DND-41 (cell line): ENCODE measurements around the gene LAT.
A peak's percentile ranks its signal among the peaks of the same experiment; 100 is the strongest.
"Not testable (repeated sequence)": the region's sequence is repeated elsewhere in the genome, so short reads cannot be mapped to it uniquely, and the experiment has no call there.

Experiments
- ATAC-seq: fragments of 200-7000 bp; cut with Tn5 transposase; 3 replicates; pipeline ENCODE4 v1.9.1; 2021; ENCODE audit warnings: low read depth; ENCODE audit not compliant: insufficient read depth
- DNase-seq: peaks from one replicate; pipeline ENCODE4 v3.0.0-alpha.2; 2020
- H2AFZ ChIP-seq: 2 replicates; pipeline ENCODE4 v1.6.0; 2012; ENCODE audit warnings: low read depth, low read length
- H3K27ac ChIP-seq: 2 replicates; pipeline ENCODE4 v1.5.1; 2012; ENCODE audit warnings: low read length, inconsistent platforms
- H3K27me3 ChIP-seq: fragments of 200-600 bp; sonication (generic); 2 replicates; pipeline ENCODE4 v1.6.0; 2012; ENCODE audit warnings: low read length, mild to moderate bottlenecking, inconsistent platforms; ENCODE audit not compliant: insufficient read depth, poor library complexity
- H3K36me3 ChIP-seq: 2 replicates; pipeline ENCODE4 v1.5.1; 2012; ENCODE audit warnings: low read length, inconsistent platforms; ENCODE audit not compliant: insufficient read depth
- H3K4me1 ChIP-seq: 2 replicates; pipeline ENCODE4 v1.5.1; 2012; ENCODE audit warnings: mild to moderate bottlenecking, low read length; ENCODE audit not compliant: insufficient read depth
- H3K4me2 ChIP-seq: 2 replicates; pipeline ENCODE4 v1.6.0; 2012; ENCODE audit warnings: mild to moderate bottlenecking, moderate library complexity, low read length, inconsistent platforms; ENCODE audit not compliant: insufficient read depth
- H3K4me3 ChIP-seq, 2 experiments: fragments of 200-600 bp in 1 of 2; shearing (Covaris generic) in 1 of 2; 2 replicates each; pipeline ENCODE4 v1.5.1; 2012 to 2016; ENCODE audit warnings: inconsistent platforms in 2 of 2, low read length in 2 of 2, mild to moderate bottlenecking in 2 of 2, low read depth in 1 of 2, moderate library complexity in 1 of 2
- H3K79me2 ChIP-seq: 2 replicates; pipeline ENCODE4 v1.6.0; 2012; ENCODE audit warnings: low read length, inconsistent platforms; ENCODE audit not compliant: insufficient read depth
- H3K9ac ChIP-seq: 2 replicates; pipeline ENCODE4 v1.6.0; 2012; ENCODE audit warnings: low read depth, mild to moderate bottlenecking, inconsistent platforms, low read length, moderate library complexity
- H3K9me3 ChIP-seq: 2 replicates; pipeline ENCODE4 v1.5.1; 2012; ENCODE audit warnings: low read length, moderate library complexity, mild to moderate bottlenecking, inconsistent platforms; ENCODE audit not compliant: insufficient read depth, severe bottlenecking
- H4K20me1 ChIP-seq: 2 replicates; pipeline ENCODE4 v1.6.0; 2012; ENCODE audit warnings: low read length; ENCODE audit not compliant: insufficient read depth
- CTCF ChIP-seq: IDR thresholded peaks from 2 replicates; pipeline ENCODE4 v1.5.1; 2012; ENCODE audit warnings: borderline replicate concordance, low read length, moderate library complexity, mild to moderate bottlenecking; ENCODE audit not compliant: poor library complexity, severe bottlenecking; ENCODE audit errors: extremely low read depth
- EZH2 ChIP-seq: IDR thresholded peaks from 3 replicates; pipeline ENCODE4 v1.6.1; 2012; ENCODE audit warnings: borderline replicate concordance, low read depth, mild to moderate bottlenecking, moderate library complexity, low read length, inconsistent platforms; ENCODE audit not compliant: severe bottlenecking

LAT gene

GRCh38 chr16:28977703-28978662 lies 6.9 kb upstream of the LAT start:
- Histone ChIP-seq H3K9ac (no peak overlapping the region), H3K79me2 (peaks cover 28% of the 10 kb centered on the region), H3K36me3 (peaks cover 46% of the 10 kb centered on the region), H3K27me3 (no peaks in the 10 kb centered on the region), H3K4me1 (peaks cover 32% of the 10 kb centered on the region), H3K4me2 (no peak overlapping the region), H4K20me1 (no peaks in the 10 kb centered on the region), H3K4me3 (no peak overlapping the region), H3K9me3 (no peaks in the 10 kb centered on the region), H2AFZ (no peak overlapping the region), H3K27ac (no peak overlapping the region)
- no peak for ATAC-seq
- no peak for TF ChIP-seq EZH2
- peak; percentile 55 for TF ChIP-seq CTCF
- DNase-seq, result no peak

- H3K4me3 ChIP-seq, H3K9me3 ChIP-seq, DNase-seq, H3K4me2 ChIP-seq, H3K9ac ChIP-seq, ATAC-seq, H3K27me3 ChIP-seq, H2AFZ ChIP-seq, H3K27ac ChIP-seq, H4K20me1 ChIP-seq: not testable (repeated sequence)
- peaks cover 12% of the 10 kb centered on the region for H3K79me2 ChIP-seq
- peaks cover 60% of the 10 kb centered on the region for H3K36me3 ChIP-seq
- peaks cover 33% of the 10 kb centered on the region for H3K4me1 ChIP-seq
These were observed 4.5 kb upstream of the LAT start for GRCh38 chr16:28980330-28980729.

- no peak for TF ChIP-seq EZH2
- TF ChIP-seq CTCF, result no peak
- no peaks in the 10 kb centered on the region for H4K20me1 ChIP-seq
- H3K4me3 ChIP-seq, result no peak overlapping the region
- peaks cover 33% of the 10 kb centered on the region for H3K4me1 ChIP-seq
- DNase-seq (no peak), ATAC-seq (no peak)
- H3K9me3 ChIP-seq, result no peaks in the 10 kb centered on the region
- no peak overlapping the region for H3K9ac ChIP-seq
- H2AFZ ChIP-seq, result no peak overlapping the region
- H3K27me3 ChIP-seq, result no peaks in the 10 kb centered on the region
- peaks cover 60% of the 10 kb centered on the region for H3K36me3 ChIP-seq
- H3K79me2 ChIP-seq, result peaks cover 7% of the 10 kb centered on the region
- no peak overlapping the region for H3K27ac ChIP-seq
- H3K4me2 ChIP-seq, result no peak overlapping the region
These were observed 3.9 kb upstream of the LAT start for GRCh38 chr16:28980929-28981328.

GRCh38 chr16:28981517-28981916 lies 3.3 kb upstream of the LAT start:
- Histone ChIP-seq H4K20me1 (no peaks in the 10 kb centered on the region), H2AFZ (no peak overlapping the region), H3K36me3 (peaks cover 60% of the 10 kb centered on the region), H3K4me1 (peaks cover 30% of the 10 kb centered on the region), H3K4me2 (no peak overlapping the region), H3K4me3 (no peak overlapping the region), H3K27ac (no peak overlapping the region), H3K9ac (no peak overlapping the region), H3K9me3 (no peaks in the 10 kb centered on the region), H3K27me3 (no peaks in the 10 kb centered on the region), H3K79me2 (peaks cover 3% of the 10 kb centered on the region)
- DNase-seq (peak; percentile 56), ATAC-seq (no peak)
- TF ChIP-seq EZH2 (no peak), CTCF (peak; percentile 78)
